Adrenal gland (tissue), 5 donors: ENCODE data around the gene GSTCD.

Source experiments
- POLR2A ChIP-seq, 2 donors: fragments of 450-650 bp; IDR thresholded peaks; one replicate each; pipeline ENCODE4 v1.6.1; 2017; ENCODE audit warnings: antibody characterized with exemption in 2 of 2, mild to moderate bottlenecking in 2 of 2, moderate library complexity in 1 of 2
- TF ChIP-seq, protein P1 (sequence below), 6 experiments: fragments of 450-650 bp in 4 of 6; fragments of 200-600 bp in 2 of 6; sonication (generic) in 1 of 6; IDR thresholded peaks; 1 replicate in 5 of 6; 2 replicates in 1 of 6; pipeline versions ENCODE4 v1.5.1 to v1.8.0; 2016 to 2021; ENCODE audit warnings: antibody characterized with exemption in 6 of 6, mild to moderate bottlenecking in 2 of 6, moderate library complexity in 1 of 6
- donor health status: DM: no; HTN: no; CAD: no.

DNA sequence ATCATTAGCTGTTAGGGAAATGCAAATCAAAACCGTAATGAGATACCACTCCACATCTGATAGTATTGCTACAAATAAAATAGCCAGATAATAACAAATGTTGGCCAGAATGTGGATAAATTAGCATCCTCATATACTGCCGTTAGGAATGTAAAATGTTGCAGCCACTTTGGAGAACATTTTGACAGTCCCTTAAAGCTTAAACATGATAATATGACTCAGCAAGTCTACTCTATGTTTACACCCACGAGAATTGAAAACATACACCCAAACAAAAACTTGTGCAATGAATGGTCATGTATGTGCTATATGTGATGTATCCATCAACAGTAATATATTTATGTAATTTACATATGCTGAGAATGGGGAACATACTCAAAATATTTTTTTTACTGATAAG is 78.2 kb downstream of the GSTCD start:
- TF ChIP-seq, protein P1, sequence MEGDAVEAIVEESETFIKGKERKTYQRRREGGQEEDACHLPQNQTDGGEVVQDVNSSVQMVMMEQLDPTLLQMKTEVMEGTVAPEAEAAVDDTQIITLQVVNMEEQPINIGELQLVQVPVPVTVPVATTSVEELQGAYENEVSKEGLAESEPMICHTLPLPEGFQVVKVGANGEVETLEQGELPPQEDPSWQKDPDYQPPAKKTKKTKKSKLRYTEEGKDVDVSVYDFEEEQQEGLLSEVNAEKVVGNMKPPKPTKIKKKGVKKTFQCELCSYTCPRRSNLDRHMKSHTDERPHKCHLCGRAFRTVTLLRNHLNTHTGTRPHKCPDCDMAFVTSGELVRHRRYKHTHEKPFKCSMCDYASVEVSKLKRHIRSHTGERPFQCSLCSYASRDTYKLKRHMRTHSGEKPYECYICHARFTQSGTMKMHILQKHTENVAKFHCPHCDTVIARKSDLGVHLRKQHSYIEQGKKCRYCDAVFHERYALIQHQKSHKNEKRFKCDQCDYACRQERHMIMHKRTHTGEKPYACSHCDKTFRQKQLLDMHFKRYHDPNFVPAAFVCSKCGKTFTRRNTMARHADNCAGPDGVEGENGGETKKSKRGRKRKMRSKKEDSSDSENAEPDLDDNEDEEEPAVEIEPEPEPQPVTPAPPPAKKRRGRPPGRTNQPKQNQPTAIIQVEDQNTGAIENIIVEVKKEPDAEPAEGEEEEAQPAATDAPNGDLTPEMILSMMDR (IDR thresholded peaks at IDR 0.05) = no peak
- no peak for TF ChIP-seq POLR2A (IDR thresholded peaks at IDR 0.05)
